HAP-1 (cell line): ENCODE measurements around the gene ANKRD11.

Source experiments
- DNase-seq, 2 experiments: peaks; one replicate each; pipeline ENCODE4 v3.0.0-alpha.2; 2016 to 2020; ENCODE audit warnings: low spot score in 2 of 2
- H3K27me3 ChIP-seq: fragments of 250-450 bp; sonication (Bioruptor Pico); 2 replicates; pipeline ENCODE4 v1.5.1; 2020; ENCODE audit warnings: low read depth, mild to moderate bottlenecking, moderate library complexity
- H3K36me3 ChIP-seq: fragments of 250-450 bp; sonication (Bioruptor Pico); replicated peaks from 2 replicates; pipeline ENCODE4 v1.5.1; 2020; ENCODE audit warnings: mild to moderate bottlenecking
- H3K4me1 ChIP-seq: fragments of 250-450 bp; sonication (Bioruptor Pico); 2 replicates; pipeline ENCODE4 v1.5.1; 2020; ENCODE audit warnings: mild to moderate bottlenecking
- H3K4me3 ChIP-seq: fragments of 250-450 bp; sonication (Bioruptor Pico); 2 replicates; pipeline ENCODE4 v1.5.1; 2020; ENCODE audit warnings: mild to moderate bottlenecking, moderate library complexity
- H3K9me3 ChIP-seq: fragments of 250-450 bp; sonication (Bioruptor Pico); 2 replicates; pipeline ENCODE4 v1.5.1; 2020; ENCODE audit warnings: mild to moderate bottlenecking, moderate library complexity
- in situ Hi-C: fragments of 300-500 bp; cut with MboI; formaldehyde crosslinking; loops from 3 replicates; pipeline ENCODE4 v1.14.3; 2020; ENCODE audit warnings: low sequenced_read_pairs, inconsistent platforms, mixed read lengths

ANKRD11 gene

GRCh38 chr16:89420204-89420603 lies 70.2 kb downstream of the ANKRD11 start:
- in situ Hi-C loops: no loop called here
- no peak overlapping the region for H3K4me3 ChIP-seq
- peaks cover 23% of the 10 kb centered on the region for H3K36me3 ChIP-seq
- no peaks in the 10 kb centered on the region for H3K9me3 ChIP-seq
- no peaks in the 10 kb centered on the region; the same call in 1 of the 2 replicates for H3K4me1 ChIP-seq
- DNase-seq: no peak
- H3K27me3 ChIP-seq: no peaks in the 10 kb centered on the region

GRCh38 chr16:89418352-89418751 lies 72.0 kb downstream of the ANKRD11 start:
- Histone ChIP-seq H3K36me3 (peaks cover 24% of the 10 kb centered on the region), H3K4me3 (no peak overlapping the region), H3K27me3 (no peaks in the 10 kb centered on the region), H3K4me1 (no peaks in the 10 kb centered on the region; the same call in 1 of the 2 replicates), H3K9me3 (no peaks in the 10 kb centered on the region)
- DNase-seq: no peak
- in situ Hi-C loops: no loop called here

GRCh38 chr16:89417352-89417751 lies 73.0 kb downstream of the ANKRD11 start:
- Histone ChIP-seq H3K9me3 (no peaks in the 10 kb centered on the region), H3K4me1 (peaks cover 8% of the 10 kb centered on the region), H3K27me3 (no peaks in the 10 kb centered on the region), H3K36me3 (peaks cover 24% of the 10 kb centered on the region), H3K4me3 (no peak overlapping the region)
- DNase-seq: no peak
- in situ Hi-C loops: no loop called here

GRCh38 chr16:89413811-89414585 lies 76.4 kb downstream of the ANKRD11 start:
- in situ Hi-C loops: no loop called here
- H3K36me3 ChIP-seq: peaks cover 19% of the 10 kb centered on the region
- H3K9me3 ChIP-seq: no peaks in the 10 kb centered on the region
- H3K27me3 ChIP-seq: no peaks in the 10 kb centered on the region
- H3K4me3 ChIP-seq: no peak overlapping the region
- DNase-seq: no peak
- H3K4me1 ChIP-seq: peaks cover 8% of the 10 kb centered on the region

GRCh38 chr16:89412811-89413210 lies 77.5 kb downstream of the ANKRD11 start:
- in situ Hi-C loops: no loop called here
- Histone ChIP-seq H3K9me3 (no peaks in the 10 kb centered on the region), H3K27me3 (no peaks in the 10 kb centered on the region), H3K36me3 (peaks cover 13% of the 10 kb centered on the region), H3K4me3 (no peak overlapping the region), H3K4me1 (peaks cover 8% of the 10 kb centered on the region)
- DNase-seq: peak in 1 of 2 experiments; percentile 34

GRCh38 chr16:89411335-89411850 lies 79.0 kb downstream of the ANKRD11 start:
- Histone ChIP-seq H3K36me3 (peaks cover 3% of the 10 kb centered on the region), H3K4me3 (no peak overlapping the region), H3K4me1 (peaks cover 8% of the 10 kb centered on the region), H3K27me3 (no peaks in the 10 kb centered on the region), H3K9me3 (no peaks in the 10 kb centered on the region)
- DNase-seq: no peak
- in situ Hi-C loops: no loop called here

GRCh38 chr16:89410794-89411309 lies 79.5 kb downstream of the ANKRD11 start:
- peaks cover 3% of the 10 kb centered on the region for H3K36me3 ChIP-seq
- no peaks in the 10 kb centered on the region for H3K9me3 ChIP-seq
- DNase-seq: no peak
- no peaks in the 10 kb centered on the region for H3K27me3 ChIP-seq
- in situ Hi-C loops: no loop called here
- H3K4me3 ChIP-seq: no peak overlapping the region
- H3K4me1 ChIP-seq: peaks cover 8% of the 10 kb centered on the region

- H3K4me1 ChIP-seq: peaks cover 8% of the 10 kb centered on the region
- H3K27me3 ChIP-seq: no peaks in the 10 kb centered on the region
- H3K36me3 ChIP-seq: peaks cover 3% of the 10 kb centered on the region
- H3K4me3 ChIP-seq: no peak overlapping the region
- H3K9me3 ChIP-seq: no peaks in the 10 kb centered on the region
- in situ Hi-C loops: no loop called here
- no peak for DNase-seq
Observed at GRCh38 chr16:89410322-89410721, 80.0 kb downstream of the ANKRD11 start.

GRCh38 chr16:89409161-89409711 lies 81.1 kb downstream of the ANKRD11 start:
- peaks cover 8% of the 10 kb centered on the region for H3K4me1 ChIP-seq
- no peaks in the 10 kb centered on the region for H3K27me3 ChIP-seq
- H3K36me3 ChIP-seq: no peaks in the 10 kb centered on the region; the same call in none of the 2 replicates
- in situ Hi-C loops: no loop called here
- H3K9me3 ChIP-seq: no peaks in the 10 kb centered on the region
- H3K4me3 ChIP-seq: no peak overlapping the region
- no peak for DNase-seq

GRCh38 chr16:89408315-89408714 lies 82.0 kb downstream of the ANKRD11 start:
- Histone ChIP-seq H3K36me3 (no peaks in the 10 kb centered on the region; the same call in none of the 2 replicates), H3K9me3 (no peaks in the 10 kb centered on the region), H3K4me3 (no peak overlapping the region), H3K27me3 (no peaks in the 10 kb centered on the region), H3K4me1 (peaks cover 8% of the 10 kb centered on the region)
- no peak for DNase-seq
- in situ Hi-C loops: no loop called here

GRCh38 chr16:89407925-89408300 lies 82.4 kb downstream of the ANKRD11 start:
- H3K36me3 ChIP-seq: no peaks in the 10 kb centered on the region; the same call in none of the 2 replicates
- no peaks in the 10 kb centered on the region for H3K9me3 ChIP-seq
- no peak overlapping the region for H3K4me3 ChIP-seq
- in situ Hi-C loops: no loop called here
- no peak for DNase-seq
- peaks cover 5% of the 10 kb centered on the region for H3K4me1 ChIP-seq
- H3K27me3 ChIP-seq: no peaks in the 10 kb centered on the region

GRCh38 chr16:89407282-89407924 lies 83.0 kb downstream of the ANKRD11 start:
- in situ Hi-C loops: no loop called here
- no peaks in the 10 kb centered on the region for H3K9me3 ChIP-seq
- no peaks in the 10 kb centered on the region for H3K27me3 ChIP-seq
- DNase-seq: no peak
- H3K36me3 ChIP-seq: no peaks in the 10 kb centered on the region; the same call in none of the 2 replicates
- no peak overlapping the region for H3K4me3 ChIP-seq
- H3K4me1 ChIP-seq: no peaks in the 10 kb centered on the region; the same call in 1 of the 2 replicates

- no peaks in the 10 kb centered on the region for H3K9me3 ChIP-seq
- H3K4me1 ChIP-seq: no peaks in the 10 kb centered on the region
- no peaks in the 10 kb centered on the region; the same call in none of the 2 replicates for H3K36me3 ChIP-seq
- H3K27me3 ChIP-seq: no peaks in the 10 kb centered on the region
- in situ Hi-C loops: no loop called here
- H3K4me3 ChIP-seq: no peak overlapping the region
- no peak for DNase-seq
Observed at GRCh38 chr16:89406277-89406888, 84.0 kb downstream of the ANKRD11 start.
